HG03097 (cell line): ENCODE results near the gene PBRM1.

Source experiments
- ATAC-seq: cut with Tn5 transposase; IDR thresholded peaks from one replicate; pipeline ENCODE4 v1.9.1; 2021; ENCODE audit not compliant: unreplicated experiment, low FRiP score

PBRM1 gene

GRCh38 chr3:52515192-52515591 lies 170.5 kb downstream of the PBRM1 start:
- ATAC-seq: no peak

GRCh38 chr3:52514576-52514975 lies 171.1 kb downstream of the PBRM1 start:
- ATAC-seq: no peak

- no peak for ATAC-seq
These were observed 172.4 kb downstream of the PBRM1 start for GRCh38 chr3:52513281-52513680.

- ATAC-seq: no peak
These were observed 173.0 kb downstream of the PBRM1 start for GRCh38 chr3:52512727-52513126.

- no peak for ATAC-seq
These were observed 173.6 kb downstream of the PBRM1 start for GRCh38 chr3:52512105-52512504.

GRCh38 chr3:52511509-52511908 lies 174.2 kb downstream of the PBRM1 start:
- no peak for ATAC-seq

GRCh38 chr3:52509753-52510328 lies 175.9 kb downstream of the PBRM1 start:
- ATAC-seq: no peak

GRCh38 chr3:52507359-52507758 lies 178.4 kb downstream of the PBRM1 start:
- no peak for ATAC-seq

- ATAC-seq: no peak
These were observed 179.3 kb downstream of the PBRM1 start for GRCh38 chr3:52506266-52506966.

- no peak for ATAC-seq
These were observed 180.7 kb downstream of the PBRM1 start for GRCh38 chr3:52504977-52505376.

GRCh38 chr3:52503788-52504424 lies 181.8 kb downstream of the PBRM1 start:
- no peak for ATAC-seq

- ATAC-seq: no peak
These were observed 182.8 kb downstream of the PBRM1 start for GRCh38 chr3:52502808-52503350.

GRCh38 chr3:52502001-52502400 lies 183.7 kb downstream of the PBRM1 start:
- no peak for ATAC-seq

GRCh38 chr3:52501046-52501445 lies 184.7 kb downstream of the PBRM1 start:
- ATAC-seq: no peak

- ATAC-seq: no peak
These were observed 187.3 kb downstream of the PBRM1 start for GRCh38 chr3:52498137-52499054.

GRCh38 chr3:52495777-52496602 lies 189.7 kb downstream of the PBRM1 start:
- ATAC-seq: no peak
